NCI-H748 (cell line): ENCODE measurements around the gene IFNGR1.
A peak's percentile ranks its signal among the peaks of the same experiment; 100 is the strongest.
"Not testable (repeated sequence)": the region's sequence is repeated elsewhere in the genome, so short reads cannot be mapped to it uniquely, and the experiment has no call there.

Experiments
- DNase-seq: peaks from one replicate; lab custom pipeline; 2025; ENCODE audit not compliant: unreplicated experiment; lab: John Stamatoyannopoulos, UW

The IFNGR1 gene

GRCh38 chr6:137213813-137214212, 5.4 kb downstream of the IFNGR1 start:
- DNase-seq, result no peak

- DNase-seq, result no peak
Measured at GRCh38 chr6:137213331-137213740, 5.8 kb downstream of the IFNGR1 start.

GRCh38 chr6:137211910-137212309, 7.3 kb downstream of the IFNGR1 start:
- DNase-seq, result no peak

- DNase-seq, result no peak
Measured at GRCh38 chr6:137210903-137211302, 8.3 kb downstream of the IFNGR1 start.

- no peak for DNase-seq
Measured at GRCh38 chr6:137208279-137208678, 10.9 kb downstream of the IFNGR1 start.

GRCh38 chr6:137207457-137207856, 11.7 kb downstream of the IFNGR1 start:
- not testable (repeated sequence) for DNase-seq

GRCh38 chr6:137206577-137206976, 12.6 kb downstream of the IFNGR1 start:
- no peak for DNase-seq

- no peak for DNase-seq
Measured at GRCh38 chr6:137203256-137203655, 15.9 kb downstream of the IFNGR1 start.

GRCh38 chr6:137202078-137202477, 17.1 kb downstream of the IFNGR1 start:
- DNase-seq, result no peak

- DNase-seq, result no peak
Measured at GRCh38 chr6:137201006-137201405, 18.2 kb downstream of the IFNGR1 start.

- DNase-seq, result no peak
Measured at GRCh38 chr6:137200288-137200687, 18.9 kb downstream of the IFNGR1 start.

- no peak for DNase-seq
Measured at GRCh38 chr6:137197684-137198645, 21.2 kb downstream of the IFNGR1 start.

GRCh38 chr6:137193256-137194070, 25.7 kb downstream of the IFNGR1 start:
- DNase-seq, result no peak

- no peak for DNase-seq
Measured at GRCh38 chr6:137192821-137193220, 26.4 kb downstream of the IFNGR1 start.

- DNase-seq, result no peak
Measured at GRCh38 chr6:137191670-137192069, 27.5 kb downstream of the IFNGR1 start.

- no peak for DNase-seq
Measured at GRCh38 chr6:137191236-137191635, 27.9 kb downstream of the IFNGR1 start.

- DNase-seq, result no peak
Measured at GRCh38 chr6:137190583-137191094, 28.5 kb downstream of the IFNGR1 start.

- peak; percentile 47 for DNase-seq
Measured at GRCh38 chr6:137188855-137189254, 30.3 kb downstream of the IFNGR1 start.

GRCh38 chr6:137185290-137185689, 33.9 kb downstream of the IFNGR1 start:
- no peak for DNase-seq

- no peak for DNase-seq
Measured at GRCh38 chr6:137182654-137183073, 36.5 kb downstream of the IFNGR1 start.

- DNase-seq, result no peak
Measured at GRCh38 chr6:137181891-137182653, 37.1 kb downstream of the IFNGR1 start.
